ENCODE data around the gene FAXDC2. TPM values are rescaled to one million over a fixed set of nuclear protein-coding genes. Genes with fewer than 3 reads are reported as not detected.

Gene FAXDC2
- total RNA-seq, 1 donor from 2014 or later: 8.9 TPM

GRCh38 chr5:154802050-154802449, 48.4 kb downstream of the FAXDC2 start:
- DNase-seq (ENCODE audit: extremely low read depth, low read depth, low spot score): no peak

- no peak for DNase-seq (ENCODE audit: extremely low read depth, low read depth, low spot score)
Measured at GRCh38 chr5:154801083-154801482, 49.3 kb downstream of the FAXDC2 start.

GRCh38 chr5:154800582-154800981, 49.8 kb downstream of the FAXDC2 start:
- DNase-seq (ENCODE audit: extremely low read depth, low read depth, low spot score): no peak

- DNase-seq (ENCODE audit: extremely low read depth, low read depth, low spot score): no peak
Measured at GRCh38 chr5:154797762-154798161, 52.6 kb downstream of the FAXDC2 start.

GRCh38 chr5:154795235-154795596, 55.2 kb downstream of the FAXDC2 start:
- no peak for DNase-seq (ENCODE audit: extremely low read depth, low read depth, low spot score)

- no peak for DNase-seq (ENCODE audit: extremely low read depth, low read depth, low spot score)
Measured at GRCh38 chr5:154794525-154795234, 55.7 kb downstream of the FAXDC2 start.

GRCh38 chr5:154793599-154794524, 56.5 kb downstream of the FAXDC2 start:
- no peak for DNase-seq (ENCODE audit: extremely low read depth, low read depth, low spot score)

GRCh38 chr5:154791535-154791934, 58.9 kb downstream of the FAXDC2 start:
- DNase-seq (ENCODE audit: extremely low read depth, low read depth, low spot score): no peak

- DNase-seq (ENCODE audit: extremely low read depth, low read depth, low spot score): no peak
Measured at GRCh38 chr5:154788212-154788611, 62.2 kb downstream of the FAXDC2 start.

GRCh38 chr5:154786414-154786813, 64.0 kb downstream of the FAXDC2 start:
- no peak for DNase-seq (ENCODE audit: extremely low read depth, low read depth, low spot score)

- no peak for DNase-seq (ENCODE audit: extremely low read depth, low read depth, low spot score)
Measured at GRCh38 chr5:154784856-154785255, 65.5 kb downstream of the FAXDC2 start.

- DNase-seq (ENCODE audit: extremely low read depth, low read depth, low spot score): no peak
Measured at GRCh38 chr5:154783774-154784460, 66.5 kb downstream of the FAXDC2 start.

- no peak for DNase-seq (ENCODE audit: extremely low read depth, low read depth, low spot score)
Measured at GRCh38 chr5:154782812-154783592, 67.4 kb downstream of the FAXDC2 start.

GRCh38 chr5:154782326-154782725, 68.1 kb downstream of the FAXDC2 start:
- DNase-seq (ENCODE audit: extremely low read depth, low read depth, low spot score): no peak

GRCh38 chr5:154780128-154780527, 70.3 kb downstream of the FAXDC2 start:
- DNase-seq (ENCODE audit: extremely low read depth, low read depth, low spot score): no peak

- DNase-seq (ENCODE audit: extremely low read depth, low read depth, low spot score): no peak
Measured at GRCh38 chr5:154779105-154779504, 71.3 kb downstream of the FAXDC2 start.

GRCh38 chr5:154778534-154778933, 71.9 kb downstream of the FAXDC2 start:
- no peak for DNase-seq (ENCODE audit: extremely low read depth, low read depth, low spot score)

GRCh38 chr5:154776167-154776566, 74.2 kb downstream of the FAXDC2 start:
- DNase-seq (ENCODE audit: extremely low read depth, low read depth, low spot score): no peak

- DNase-seq (ENCODE audit: extremely low read depth, low read depth, low spot score): no peak
Measured at GRCh38 chr5:154773326-154773725, 77.1 kb downstream of the FAXDC2 start.

GRCh38 chr5:154771383-154771901, 79.0 kb downstream of the FAXDC2 start:
- DNase-seq (ENCODE audit: extremely low read depth, low read depth, low spot score): no peak

All from glomerular endothelial cell (primary cell).